A549 (cell line): Measurements from ENCODE around the gene MESD. TPM values are rescaled to one million over a fixed set of nuclear protein-coding genes. Genes with fewer than 3 reads are reported as not detected.

Source experiments
- ATAC-seq, 2 experiments: fragments of 200-7000 bp in 1 of 2; fragments of >200 bp in 1 of 2; cut with Nextera tagmentation in 1 of 2; cut with Tn5 transposase in 1 of 2; 3 replicates each; pipeline versions ENCODE4 v1.8.0 to v1.9.1; 2018 to 2020; ENCODE audit warnings: mild to moderate bottlenecking in 1 of 2, moderate library complexity in 1 of 2
- CTCF ChIA-PET: fragments of 300-600 bp; sonication (Branson Sonifier 250); formaldehyde crosslinking; extraction: SDS; loops from one replicate; lab custom pipeline; 2021; ENCODE audit warnings: antibody characterized with exemption, inconsistent platforms; lab: Yijun Ruan, JAX
- POLR2A ChIA-PET: fragments of 350-600 bp; formaldehyde crosslinking; extraction: SDS; loops from one replicate; lab custom pipeline; 2021; ENCODE audit warnings: antibody characterized with exemption, inconsistent platforms; lab: Yijun Ruan, JAX
- DNase-seq, 2 experiments: peaks; one replicate each; pipeline versions ENCODE4 v3.0.0 to v3.0.0-alpha.2; 2011 to 2016; ENCODE audit warnings: low read depth in 1 of 2, low spot score in 1 of 2
- FAIRE-seq: peaks from 2 replicates; lab custom pipeline; 2011; peaks lifted over from hg19 to GRCh38; lab: Jason Lieb, UNC
- H3K27ac ChIP-seq, 2 experiments: fragments of >200 bp; sonication (Bioruptor Twin); formaldehyde crosslinking; 3 replicates each; pipeline ENCODE4 v1.5.1; 2016 to 2017
- H3K4me1 ChIP-seq: fragments of >200 bp; sonication (Bioruptor Twin); formaldehyde crosslinking; 3 replicates; pipeline ENCODE4 v1.6.1; 2016
- H3K4me2 ChIP-seq: fragments of >200 bp; sonication (Bioruptor Twin); formaldehyde crosslinking; 3 replicates; pipeline ENCODE4 v1.6.1; 2016
- H3K4me3 ChIP-seq: fragments of >200 bp; sonication (Bioruptor Twin); formaldehyde crosslinking; 3 replicates; pipeline ENCODE4 v1.5.1; 2016
- H3K9me3 ChIP-seq: fragments of >200 bp; sonication (Bioruptor Twin); formaldehyde crosslinking; 3 replicates; pipeline ENCODE4 v1.6.1; 2016
- ATOH8 ChIP-seq: fragments of 250-450 bp; sonication (Bioruptor Pico); IDR thresholded peaks from 2 replicates; pipeline ENCODE4 v1.5.0; 2020; ENCODE audit warnings: low read depth, mild to moderate bottlenecking, moderate library complexity
- CBX8 ChIP-seq: fragments of 200-600 bp; sonication (generic); IDR thresholded peaks from 2 replicates; pipeline ENCODE4 v1.6.1; 2016
- CEBPB ChIP-seq, 2 experiments: fragments of >200 bp in 1 of 2; sonication (Bioruptor Twin) in 1 of 2; formaldehyde crosslinking in 1 of 2; IDR thresholded peaks; 2 replicates each; pipeline ENCODE4 v1.6.1; 2012 to 2016
- E2F6 ChIP-seq: IDR thresholded peaks from 2 replicates; pipeline ENCODE4 v1.6.1; 2012; ENCODE audit warnings: low read depth, borderline replicate concordance
- EP300 ChIP-seq, 2 experiments: fragments of >200 bp; sonication (Bioruptor Twin); formaldehyde crosslinking; IDR thresholded peaks; 2 replicates in 1 of 2; 3 replicates in 1 of 2; pipeline ENCODE4 v1.6.1; 2016 to 2017
- ESRRA ChIP-seq: fragments of 150-350 bp; IDR thresholded peaks from 2 replicates; pipeline ENCODE4 v1.6.1; 2014; ENCODE audit warnings: mild to moderate bottlenecking, low read length, borderline replicate concordance
- FOSL2 ChIP-seq, 2 experiments: fragments of 450-650 bp in 1 of 2; fragments of >200 bp in 1 of 2; sonication (Bioruptor Twin) in 1 of 2; formaldehyde crosslinking; IDR thresholded peaks; 2 replicates each; pipeline versions ENCODE4 v1.5.0 to v1.6.1; 2016 to 2020; ENCODE audit warnings: mild to moderate bottlenecking in 1 of 2, moderate library complexity in 1 of 2
- FOXS1 ChIP-seq: fragments of 250-450 bp; sonication (Bioruptor Pico); IDR thresholded peaks from 2 replicates; pipeline ENCODE4 v1.5.0; 2020; ENCODE audit warnings: mild to moderate bottlenecking, moderate library complexity
- GATA3 ChIP-seq: IDR thresholded peaks from 2 replicates; pipeline ENCODE4 v1.6.1; 2012; ENCODE audit warnings: borderline replicate concordance
- HEYL ChIP-seq: fragments of 250-450 bp; sonication (Bioruptor Pico); IDR thresholded peaks from 2 replicates; pipeline ENCODE4 v1.8.0; 2021; ENCODE audit warnings: mild to moderate bottlenecking, moderate library complexity
- HMGXB4 ChIP-seq: fragments of 250-450 bp; sonication (Bioruptor Pico); IDR thresholded peaks from 2 replicates; pipeline ENCODE4 v1.5.0; 2021; ENCODE audit warnings: mild to moderate bottlenecking, moderate library complexity, borderline replicate concordance
- HOXA7 ChIP-seq: fragments of 250-450 bp; sonication (Bioruptor Pico); IDR thresholded peaks from 2 replicates; pipeline ENCODE4 v1.5.0; 2020; ENCODE audit warnings: mild to moderate bottlenecking, moderate library complexity
- HOXB5 ChIP-seq: fragments of 250-450 bp; sonication (Bioruptor Pico); IDR thresholded peaks from 2 replicates; pipeline ENCODE4 v1.5.0; 2020; ENCODE audit warnings: mild to moderate bottlenecking, moderate library complexity
- KDM1A ChIP-seq: fragments of 200-600 bp; sonication (generic); IDR thresholded peaks from 2 replicates; pipeline ENCODE4 v1.6.1; 2016; ENCODE audit warnings: low read depth, mild to moderate bottlenecking
- MAX ChIP-seq: IDR thresholded peaks from 2 replicates; pipeline ENCODE4 v1.6.1; 2012
- MAZ ChIP-seq: fragments of 150-350 bp; IDR thresholded peaks from 2 replicates; pipeline ENCODE4 v1.6.1; 2014; ENCODE audit warnings: antibody characterized with exemption, low read depth, low read length, borderline replicate concordance
- MYC ChIP-seq: IDR thresholded peaks from 2 replicates; pipeline ENCODE4 v1.6.1; 2012; ENCODE audit warnings: mild to moderate bottlenecking, inconsistent platforms, low read length, improper control_type of control experiment, borderline replicate concordance
- NPAS2 ChIP-seq: fragments of 250-450 bp; sonication (Bioruptor Pico); IDR thresholded peaks from 2 replicates; pipeline ENCODE4 v1.8.0; 2022; ENCODE audit warnings: mild to moderate bottlenecking, moderate library complexity, borderline replicate concordance
- PBX3 ChIP-seq: IDR thresholded peaks from 2 replicates; pipeline ENCODE4 v1.6.1; 2012
- PHF8 ChIP-seq: fragments of 200-600 bp; sonication (generic); IDR thresholded peaks from 2 replicates; pipeline ENCODE4 v1.6.1; 2016; ENCODE audit warnings: low read depth, mild to moderate bottlenecking, antibody characterized with exemption, moderate library complexity, borderline replicate concordance
- POLR2AphosphoS2 ChIP-seq: conservative IDR thresholded peaks from 2 replicates; pipeline ENCODE4 v1.6.1; 2012; ENCODE audit warnings: low read length, improper control_type of control experiment, inconsistent platforms
- RARB ChIP-seq: fragments of 250-450 bp; sonication (Bioruptor Pico); IDR thresholded peaks from 2 replicates; pipeline ENCODE4 v1.8.0; 2021; ENCODE audit warnings: mild to moderate bottlenecking, moderate library complexity
- RCOR1 ChIP-seq: fragments of 150-350 bp; IDR thresholded peaks from 2 replicates; pipeline ENCODE4 v1.6.1; 2014; ENCODE audit warnings: antibody characterized with exemption, low read length, low read depth
- RNF2 ChIP-seq: fragments of 200-600 bp; sonication (generic); IDR thresholded peaks from 2 replicates; pipeline ENCODE4 v1.6.1; 2016; ENCODE audit warnings: low read depth, mild to moderate bottlenecking, antibody characterized with exemption, moderate library complexity, borderline replicate concordance
- SMC3 ChIP-seq: fragments of >200 bp; sonication (Bioruptor Twin); formaldehyde crosslinking; IDR thresholded peaks from 3 replicates; pipeline ENCODE4 v1.6.1; 2018; ENCODE audit warnings: inconsistent platforms
- TFCP2L1 ChIP-seq: fragments of 250-450 bp; sonication (Bioruptor Pico); IDR thresholded peaks from 2 replicates; pipeline ENCODE4 v1.5.0; 2021; ENCODE audit warnings: mild to moderate bottlenecking
- ZC3H11A ChIP-seq: fragments of 450-650 bp; IDR thresholded peaks from 2 replicates; pipeline ENCODE4 v1.6.1; 2014; ENCODE audit warnings: antibody characterized with exemption, mild to moderate bottlenecking
- ZFP36 ChIP-seq: fragments of 450-650 bp; IDR thresholded peaks from 2 replicates; pipeline ENCODE4 v1.6.1; 2014; ENCODE audit warnings: borderline replicate concordance; ENCODE audit not compliant: partially characterized antibody
- ZSCAN20 ChIP-seq: fragments of 250-450 bp; sonication (Bioruptor Pico); IDR thresholded peaks from 2 replicates; pipeline ENCODE4 v1.8.0; 2022; ENCODE audit warnings: mild to moderate bottlenecking, moderate library complexity
- WGBS: methylation state at CpG from one replicate; pipeline ENCODE4 v1.1.6; 2017; ENCODE audit errors: missing lambda C conversion rate; 5-methylcytosine and 5-hydroxymethylcytosine counted together
- polyA plus RNA-seq, 4 experiments: library from polyadenylated mRNA; depleted of rRNA in 3 of 4; stranded (reverse); fragments of >200 nt; fragmentation: RNase III in 1 of 4; extraction: RNeasy Plus Mini Kit Qiagen cat#74134 plus additional on column Dnase treatment in 1 of 4; gene quantifications; 2 replicates in 3 of 4; 3 replicates in 1 of 4; pipeline ENCODE4 v1.2.3, GENCODE V29; 2011 to 2017

Gene MESD
- polyA plus RNA-seq, 2 of the 4 experiments (the other 2 are of a cell fraction): 35.6 to 39.4 TPM

GRCh38 chr15:80926126-80926525, 63.5 kb downstream of the MESD start:
- FAIRE-seq (no peak), DNase-seq (no peak), ATAC-seq (no peak)
- Histone ChIP-seq H3K4me1 (no peaks in the 10 kb centered on the region), H3K4me3 (no peak overlapping the region), H3K9me3 (no peaks in the 10 kb centered on the region), H3K27ac (no peak overlapping the region), H3K4me2 (no peak overlapping the region)
- ChIA-PET POLR2A (interaction anchor here (0.7 kb wide), 1 partner anchor 71 kb away, joined by 3 read pairs; no protein-coding TSS in a partner anchor), CTCF (interaction anchor here (0.6 to 1.5 kb wide), 2 partner anchors 20 to 149 kb away, joined by 4 read pairs; no protein-coding TSS in a partner anchor)
- TF ChIP-seq NPAS2 (CRISPR knock-in tag) (no peak), TFCP2L1 (CRISPR knock-in tag) (no peak), HEYL (CRISPR knock-in tag) (no peak), MYC (no peak), CBX8 (no peak), PHF8 (no peak), CEBPB (IDR thresholded peaks at IDR 0.05) (no peak), HMGXB4 (CRISPR knock-in tag) (no peak), ATOH8 (CRISPR knock-in tag) (no peak), ESRRA (no peak)
- WGBS: 71% methylated on average over 3 of the region's 3 CpGs

- Histone ChIP-seq H3K4me1 (no peaks in the 10 kb centered on the region), H3K27ac (no peak overlapping the region), H3K4me3 (no peak overlapping the region)
- POLR2A ChIA-PET: interaction anchor here (0.7 kb wide), 1 partner anchor 71 kb away, joined by 3 read pairs; no protein-coding TSS in a partner anchor
- 86% methylated on average over 17 of the region's 17 CpGs for WGBS
- FAIRE-seq: no peak
- TF ChIP-seq CEBPB (IDR thresholded peaks at IDR 0.05) (no peak), ZFP36 (no peak), NPAS2 (CRISPR knock-in tag) (no peak), MAZ (no peak), EP300 (IDR thresholded peaks at IDR 0.05) (no peak), GATA3 (no peak), HOXB5 (no peak)
- TF ChIP-seq, all 56 proteins: peak for 0
- no peak overlapping the region for H3K4me2 ChIP-seq
- CTCF ChIA-PET: interaction anchor here (0.6 to 1.5 kb wide), 2 partner anchors 20 to 149 kb away, joined by 4 read pairs; no protein-coding TSS in a partner anchor
- ATAC-seq (no peak), DNase-seq (no peak)
- H3K9me3 ChIP-seq: no peaks in the 10 kb centered on the region
Measured at GRCh38 chr15:80925597-80926059, 64.0 kb downstream of the MESD start.

- DNase-seq (no peak), FAIRE-seq (no peak), ATAC-seq (no peak)
- Histone ChIP-seq H3K9me3 (no peaks in the 10 kb centered on the region), H3K4me2 (no peak overlapping the region), H3K27ac (no peak overlapping the region), H3K4me3 (no peak overlapping the region), H3K4me1 (no peaks in the 10 kb centered on the region)
- no peak for TF ChIP-seq GATA3
- no peak for TF ChIP-seq TFCP2L1 (CRISPR knock-in tag)
- TF ChIP-seq MAZ: no peak
- no peak for TF ChIP-seq KDM1A
- no peak for TF ChIP-seq ZSCAN20 (CRISPR knock-in tag)
- no peak for TF ChIP-seq RCOR1
- TF ChIP-seq ZFP36: no peak
- no peak for TF ChIP-seq HOXB5
- no peak for TF ChIP-seq MYC
- TF ChIP-seq FOXS1: no peak
- no peak for TF ChIP-seq MAX
- no peak for TF ChIP-seq HOXA7
- TF ChIP-seq SMC3: no peak
- TF ChIP-seq PBX3: no peak
- TF ChIP-seq ZC3H11A: no peak
- TF ChIP-seq POLR2AphosphoS2: no peak
- TF ChIP-seq E2F6: no peak
- TF ChIP-seq RARB (CRISPR knock-in tag): no peak
- TF ChIP-seq RNF2: no peak
- no peak for TF ChIP-seq FOSL2 (IDR thresholded peaks at IDR 0.05)
- TF ChIP-seq FOSL2 (CRISPR knock-in tag; IDR thresholded peaks at IDR 0.05): no peak
- ChIA-PET POLR2A (no interaction called here), CTCF (interaction anchor here (1.0 to 1.1 kb wide), 3 partner anchors 12 to 357 kb away, joined by 3 to 6 read pairs (median 4); no protein-coding TSS in a partner anchor)
- WGBS: 77% methylated on average over 4 of the region's 4 CpGs
Measured at GRCh38 chr15:80924278-80924677, 65.3 kb downstream of the MESD start.
